DMS79 treated with DMSO at 0.1 percent for 48 hours (cell line): ENCODE data around the gene HVCN1.
"Not testable (repeated sequence)": the region's sequence is repeated elsewhere in the genome, so short reads cannot be mapped to it uniquely, and the experiment has no call there.

ENCODE experiments used
- DNase-seq: peaks from one replicate; lab custom pipeline; 2025; lab: John Stamatoyannopoulos, UW

The HVCN1 gene, protein sequence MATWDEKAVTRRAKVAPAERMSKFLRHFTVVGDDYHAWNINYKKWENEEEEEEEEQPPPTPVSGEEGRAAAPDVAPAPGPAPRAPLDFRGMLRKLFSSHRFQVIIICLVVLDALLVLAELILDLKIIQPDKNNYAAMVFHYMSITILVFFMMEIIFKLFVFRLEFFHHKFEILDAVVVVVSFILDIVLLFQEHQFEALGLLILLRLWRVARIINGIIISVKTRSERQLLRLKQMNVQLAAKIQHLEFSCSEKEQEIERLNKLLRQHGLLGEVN

DNA sequence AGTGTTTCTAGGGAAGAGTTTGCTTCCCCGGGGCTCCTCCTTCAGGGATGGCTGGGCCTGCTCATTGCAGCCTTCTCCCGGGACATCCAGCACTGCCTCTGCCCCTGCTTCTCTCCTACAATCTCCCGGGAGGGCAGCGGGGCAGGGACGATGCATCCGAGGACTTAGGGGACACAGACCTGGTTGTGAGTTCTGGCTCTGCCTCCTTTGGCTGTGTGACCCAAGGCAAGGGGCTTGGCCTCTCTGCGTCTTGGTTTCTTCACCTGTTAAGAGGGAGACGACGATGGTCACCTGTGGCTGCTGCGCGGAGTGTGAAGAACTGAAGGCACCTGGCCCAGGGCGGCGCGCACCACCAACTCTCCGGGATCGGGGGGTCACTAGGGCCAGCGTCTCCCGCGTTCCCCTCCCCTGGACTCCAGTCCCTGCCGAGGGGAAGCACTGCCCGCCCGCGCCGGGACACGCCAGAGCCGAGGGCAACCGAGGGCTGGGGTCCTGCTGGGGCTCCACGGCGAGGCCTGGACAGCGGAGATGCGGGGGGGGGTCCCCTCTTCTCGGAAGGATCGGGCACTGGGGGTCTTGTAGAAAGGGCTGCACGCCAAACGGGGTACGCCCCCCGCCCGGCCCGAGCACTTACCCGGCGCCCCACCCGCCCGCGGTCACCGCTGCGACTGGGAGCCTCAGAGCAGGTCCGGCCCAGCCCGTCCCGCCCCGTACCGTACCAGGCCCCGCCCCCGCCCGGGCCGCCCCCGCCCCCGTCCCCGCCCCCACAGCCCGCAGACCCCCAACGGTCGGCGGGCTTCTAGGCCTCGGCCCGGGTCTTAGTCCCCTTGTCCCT, at the start of gene HVCN1:
Gene HVCN1, minus strand, starts transcription at position 670 of the 835 bp plus-strand sequence. CDS start 5,870 bp downstream, outside the sequence.
- no peak for DNase-seq

DNA sequence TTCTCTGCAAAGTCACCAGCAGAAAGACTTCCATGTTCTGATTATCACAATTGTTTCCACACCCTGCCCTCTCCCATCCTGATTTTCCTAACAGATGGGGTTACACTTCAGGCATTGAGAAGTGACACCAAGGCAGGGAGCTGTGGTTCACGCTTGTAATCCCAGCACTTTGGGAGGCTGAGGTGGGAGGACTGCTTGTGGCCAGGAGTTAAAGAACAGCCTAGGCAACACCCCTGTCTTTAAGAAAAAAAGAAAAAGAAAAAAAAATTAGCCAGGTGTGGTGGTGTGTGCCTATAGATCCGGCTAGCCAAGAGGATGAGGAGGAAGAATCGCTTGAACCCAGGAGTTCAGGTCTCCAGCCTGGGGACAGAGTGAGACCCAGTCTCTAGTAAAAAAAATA, 48.6 kb upstream of the HVCN1 start:
- no peak for DNase-seq

DNA sequence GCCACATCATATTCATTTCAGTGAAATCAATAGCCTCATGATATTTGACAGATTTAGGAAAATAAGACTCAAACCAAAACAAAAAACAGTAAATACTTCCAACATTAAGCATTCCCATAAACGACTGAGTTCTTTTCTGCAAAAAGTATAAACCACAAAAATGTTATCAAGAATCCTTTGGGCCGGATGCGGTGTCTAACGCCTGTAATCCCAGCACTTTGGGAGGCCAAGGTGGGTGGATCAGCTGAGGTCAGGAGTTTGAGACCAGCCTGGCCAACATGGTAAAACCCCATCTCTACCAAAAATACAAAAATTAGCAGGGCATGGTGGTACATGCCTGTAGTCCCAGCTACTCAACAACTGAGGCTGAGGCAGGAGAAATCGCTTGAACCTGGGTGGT, 48.1 kb upstream of the HVCN1 start:
- DNase-seq: not testable (repeated sequence)

DNA sequence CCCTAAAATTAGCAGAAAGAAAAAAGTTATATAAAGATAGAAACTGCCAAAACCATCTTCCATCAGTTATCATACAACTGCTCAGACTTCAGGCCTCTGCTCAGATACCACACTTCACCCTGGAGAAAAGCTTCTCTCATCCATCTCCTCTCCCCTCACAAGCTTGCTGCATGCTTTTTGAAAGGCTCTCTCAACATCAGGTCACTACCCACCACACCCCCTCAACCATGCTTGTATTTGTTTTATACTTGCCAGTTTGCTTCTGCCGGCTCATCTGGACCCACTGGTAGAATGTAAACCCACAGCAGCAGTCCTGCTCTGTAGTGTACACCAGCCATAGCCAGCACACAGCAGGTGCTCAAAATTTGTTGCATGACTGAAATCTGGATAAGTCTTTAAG, 45.0 kb upstream of the HVCN1 start:
- DNase-seq: peak; percentile 49

DNA sequence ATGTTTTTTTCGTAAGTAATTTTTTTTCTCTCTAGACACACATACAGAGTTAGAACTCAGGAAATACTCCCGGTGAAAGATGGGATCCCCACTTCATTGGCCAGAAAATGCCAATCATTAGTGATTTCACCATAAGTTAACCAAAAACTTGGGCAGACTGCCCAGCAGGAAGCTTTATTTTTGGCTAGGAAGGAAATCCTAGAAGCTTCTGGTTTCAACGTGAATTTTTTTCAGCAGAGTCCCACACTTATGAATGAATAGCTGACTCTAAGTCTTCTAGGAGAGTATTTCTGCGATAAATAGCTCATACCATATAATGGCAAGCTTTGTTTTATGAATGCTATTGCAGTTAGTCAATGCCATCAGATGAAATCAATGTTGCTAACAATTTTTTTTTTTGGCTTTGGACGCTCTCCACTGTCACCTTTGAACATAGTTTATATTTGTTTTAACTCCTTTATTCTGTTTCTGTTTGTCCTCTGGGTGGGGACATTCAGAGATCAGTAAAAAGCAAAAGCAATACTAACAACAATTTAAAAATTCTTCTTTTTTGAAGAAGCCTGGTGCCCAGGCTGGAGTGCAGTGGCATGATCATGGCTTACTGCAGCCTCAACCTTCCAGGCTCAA, 44.3 kb upstream of the HVCN1 start:
- no peak for DNase-seq

DNA sequence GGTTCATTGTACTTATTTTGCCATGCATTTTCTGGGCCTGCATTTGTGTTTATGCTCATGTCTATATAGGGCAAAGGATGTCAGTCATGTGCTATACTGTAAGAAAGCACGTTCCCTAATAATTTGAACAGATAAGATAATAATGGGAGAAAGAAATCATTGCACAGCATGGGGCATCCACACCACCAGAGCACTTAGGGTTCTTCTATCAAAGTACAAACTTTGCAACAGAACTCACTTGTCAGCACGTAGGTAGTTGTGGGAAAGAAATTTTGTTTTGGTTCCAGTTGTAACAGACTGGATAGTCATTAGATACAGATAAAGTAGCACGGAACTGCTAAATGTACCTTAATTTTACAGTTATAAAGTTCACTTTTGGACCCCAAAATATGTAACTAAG, 43.7 kb upstream of the HVCN1 start:
- DNase-seq: no peak

DNA sequence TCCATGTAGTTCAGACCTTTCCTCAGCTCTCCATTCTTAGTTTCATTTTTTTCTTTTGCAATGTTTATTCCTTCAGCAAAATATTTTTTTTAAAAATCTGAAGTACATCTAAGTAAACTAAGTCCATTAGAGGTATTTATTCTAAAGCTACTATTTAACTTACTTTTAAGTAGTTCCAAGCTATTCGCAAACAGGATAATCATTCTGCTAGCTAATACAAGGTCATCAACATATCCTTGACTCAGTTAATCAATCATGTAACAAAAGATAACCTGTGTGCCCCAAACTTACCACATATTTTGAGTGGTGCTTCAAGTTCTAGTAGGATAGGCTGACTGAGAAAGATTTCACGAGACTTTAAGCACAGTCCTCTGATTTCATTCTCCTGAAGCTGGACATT, 42.6 kb upstream of the HVCN1 start:
- no peak for DNase-seq

DNA sequence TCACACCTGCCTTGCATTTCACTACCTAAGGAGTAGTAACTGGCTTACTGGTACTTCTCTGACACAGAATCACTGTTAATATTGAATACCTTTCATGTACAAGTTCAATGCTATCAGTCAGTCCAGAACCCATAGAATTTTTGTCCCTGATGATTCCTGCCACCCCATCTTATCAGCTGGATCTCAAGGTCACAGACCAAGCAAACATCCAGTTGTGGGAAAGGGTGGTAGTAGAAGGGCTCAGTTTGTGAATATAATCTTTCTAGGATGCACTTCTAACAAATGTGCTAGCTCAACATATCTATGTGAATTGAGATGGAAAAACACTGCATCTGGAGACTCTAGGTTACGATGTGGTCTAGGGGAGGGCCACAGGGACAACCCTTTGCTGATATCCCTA, 39.7 kb upstream of the HVCN1 start:
- no peak for DNase-seq

DNA sequence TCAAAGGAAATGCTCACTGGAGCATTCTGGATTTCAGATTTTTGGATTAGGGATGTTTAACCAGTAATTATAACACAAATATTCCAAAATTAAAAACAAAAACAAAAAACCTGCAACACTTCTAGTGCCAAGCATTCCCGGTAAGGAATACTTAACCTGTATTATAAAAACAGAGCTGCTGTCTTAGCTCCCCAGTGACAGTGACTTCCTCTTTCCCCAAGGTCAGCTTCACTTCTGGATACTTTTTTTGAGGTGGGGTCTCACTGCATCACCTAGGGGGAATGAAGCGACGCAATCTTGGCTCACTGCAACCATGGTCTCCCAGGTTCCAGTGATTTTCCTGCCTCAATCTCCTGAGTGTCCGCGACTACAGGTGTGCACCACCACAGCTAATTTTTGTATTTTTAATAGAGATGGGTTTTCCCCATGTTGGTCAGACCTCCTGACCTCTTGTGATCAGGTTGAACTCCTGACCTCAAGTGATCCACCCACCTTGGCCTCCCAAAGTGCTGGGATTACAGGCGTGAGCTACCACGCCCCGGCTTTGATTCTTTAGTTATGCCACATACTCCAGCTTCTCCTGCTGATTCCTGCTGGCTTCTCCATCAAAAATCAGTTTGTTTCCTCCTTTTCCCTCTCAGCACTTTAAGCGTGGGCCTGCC, 37.9 kb upstream of the HVCN1 start:
- no peak for DNase-seq

DNA sequence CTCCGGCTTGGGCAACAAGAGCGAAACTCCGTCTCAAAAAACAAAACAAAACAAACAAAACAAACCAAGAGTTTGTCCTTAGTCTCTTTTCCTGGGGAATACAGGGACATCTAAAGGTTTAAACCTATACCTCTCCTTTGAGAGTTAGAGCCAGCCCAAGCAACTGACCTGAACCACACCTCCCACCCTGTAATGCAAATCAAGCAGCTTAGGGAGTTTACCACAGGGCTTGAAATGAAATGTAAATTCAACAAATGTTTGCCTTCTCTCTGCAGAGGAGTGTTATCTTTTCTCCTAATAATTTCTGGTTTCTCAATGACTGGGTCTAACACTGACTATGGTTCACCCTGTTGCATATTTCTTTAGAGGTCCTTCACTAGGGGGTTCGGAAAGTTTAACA, 37.1 kb upstream of the HVCN1 start:
- DNase-seq: no peak

DNA sequence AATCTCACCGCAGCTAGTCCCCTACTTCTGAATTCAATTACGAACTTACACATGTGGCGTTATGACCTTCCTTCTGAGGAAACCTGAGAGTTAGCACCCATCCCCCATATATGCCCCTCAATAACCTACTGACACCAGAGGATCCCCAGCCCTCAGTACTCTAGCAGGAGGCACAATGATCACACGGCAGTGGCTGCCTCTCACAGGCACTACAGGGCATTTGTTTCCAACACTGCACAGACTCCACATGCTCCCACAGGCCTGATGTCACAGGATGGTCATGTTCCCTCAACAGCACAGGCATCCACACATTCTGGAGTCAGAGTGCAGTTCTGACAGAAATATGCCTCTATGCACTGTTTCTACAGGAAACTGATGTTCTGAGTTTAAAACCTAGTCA, 36.4 kb upstream of the HVCN1 start:
- no peak for DNase-seq

DNA sequence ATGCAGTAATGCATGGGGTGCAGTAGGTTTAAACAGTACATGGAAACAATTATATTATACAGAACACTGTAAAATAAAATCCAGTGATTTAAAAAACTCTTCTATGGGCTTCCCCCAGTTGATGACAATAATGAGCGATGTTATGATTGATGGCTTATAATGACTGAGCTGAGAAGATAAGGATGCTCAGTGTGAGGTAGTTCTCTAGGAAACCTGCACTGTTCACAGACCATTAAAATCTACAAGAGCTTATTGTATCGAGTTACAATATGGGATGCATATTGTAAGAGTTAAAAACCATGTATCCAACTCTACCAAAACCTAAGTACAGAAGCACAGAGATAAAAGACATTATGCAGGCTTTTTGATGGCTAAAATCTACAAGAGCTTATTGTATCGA, 34.0 kb upstream of the HVCN1 start:
- peak; percentile 51 for DNase-seq

DNA sequence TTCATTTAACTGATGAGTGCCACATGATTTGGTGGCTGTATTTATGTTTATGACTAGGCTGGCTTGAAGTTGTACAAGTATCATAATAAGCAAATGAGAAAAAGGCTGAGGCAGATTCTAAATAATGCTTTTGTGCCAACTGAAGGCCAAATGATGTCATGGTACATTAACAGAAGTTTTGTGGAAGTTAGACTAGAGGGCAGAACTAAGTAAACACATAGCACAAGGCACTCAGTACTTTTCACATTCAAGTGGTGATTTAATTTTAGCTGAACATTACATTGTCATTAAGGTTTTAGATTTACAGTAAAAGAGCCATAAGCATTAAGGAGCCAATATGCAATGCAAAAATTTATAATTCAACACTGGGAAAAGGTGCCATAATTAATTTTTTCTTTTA, 32.7 kb upstream of the HVCN1 start:
- DNase-seq: peak; percentile 94

DNA sequence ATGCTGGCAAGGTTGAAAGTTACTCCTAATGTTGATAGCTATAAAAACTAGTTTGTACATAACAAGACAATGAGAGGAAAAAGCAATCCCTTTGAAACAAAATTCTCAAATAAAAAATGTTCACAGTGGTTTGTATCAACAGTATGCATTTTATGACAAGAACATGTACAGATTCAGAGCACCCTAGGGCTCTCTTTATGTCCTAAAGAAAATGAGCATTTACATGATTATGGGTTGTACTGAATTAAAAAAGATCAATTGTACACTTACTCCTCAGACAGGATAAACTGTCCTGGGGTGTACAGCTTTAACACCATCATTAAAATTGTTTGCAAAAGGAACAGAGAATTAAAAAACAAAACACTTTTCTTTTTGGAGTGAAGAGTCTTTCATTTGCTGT, 31.6 kb upstream of the HVCN1 start:
- DNase-seq: no peak

DNA sequence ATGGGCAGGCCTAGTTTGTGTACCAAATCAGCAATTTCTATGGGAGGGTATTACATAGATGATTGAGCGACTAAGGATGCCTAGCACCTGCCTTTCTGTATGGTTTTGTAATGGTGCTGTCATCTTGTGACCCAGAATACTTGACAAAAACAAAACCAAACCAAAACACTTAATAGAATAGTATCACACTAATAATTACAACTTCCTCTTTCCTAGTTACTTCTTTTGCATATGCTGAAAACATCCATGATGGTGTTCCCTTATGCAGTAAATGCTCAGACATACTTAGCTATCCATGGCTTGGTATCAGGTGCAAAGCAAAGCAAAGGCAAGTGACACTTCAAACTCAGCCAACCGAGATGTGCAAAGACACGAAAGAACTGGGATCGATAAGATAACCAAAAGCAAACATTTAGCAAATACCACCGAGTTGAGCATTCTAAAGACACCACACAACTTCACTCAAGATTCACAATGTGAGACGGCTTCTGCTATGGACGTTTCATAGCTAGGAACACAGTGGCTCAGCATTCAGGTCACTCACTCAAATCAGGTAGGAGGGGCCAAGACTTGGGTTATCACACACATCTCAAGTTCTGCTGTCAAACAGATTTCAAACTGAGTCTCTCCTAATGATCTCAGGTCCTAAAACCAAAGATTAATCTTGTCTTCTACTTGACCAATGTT, 29.4 kb upstream of the HVCN1 start:
- DNase-seq: peak; percentile 97

DNA sequence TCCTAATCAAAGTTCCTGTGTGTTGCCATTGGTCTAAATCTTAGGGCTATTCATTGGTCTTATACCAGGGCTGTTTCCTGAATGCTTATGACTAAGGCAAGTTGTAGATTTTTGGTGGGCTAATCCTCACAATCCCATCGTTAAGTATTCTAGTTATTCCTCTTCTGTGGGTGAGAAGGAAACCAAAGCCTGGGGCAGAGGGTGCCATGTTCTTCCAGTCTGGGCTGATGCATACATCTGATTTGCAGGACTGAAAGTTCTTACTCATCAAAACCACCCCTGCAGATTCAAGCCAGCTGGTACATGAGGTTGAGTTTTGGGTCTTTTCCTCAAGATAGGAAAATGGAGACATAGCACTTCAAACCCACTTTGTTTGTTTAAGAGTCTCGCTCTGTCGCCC, 28.1 kb upstream of the HVCN1 start:
- peak; percentile 19 for DNase-seq

DNA sequence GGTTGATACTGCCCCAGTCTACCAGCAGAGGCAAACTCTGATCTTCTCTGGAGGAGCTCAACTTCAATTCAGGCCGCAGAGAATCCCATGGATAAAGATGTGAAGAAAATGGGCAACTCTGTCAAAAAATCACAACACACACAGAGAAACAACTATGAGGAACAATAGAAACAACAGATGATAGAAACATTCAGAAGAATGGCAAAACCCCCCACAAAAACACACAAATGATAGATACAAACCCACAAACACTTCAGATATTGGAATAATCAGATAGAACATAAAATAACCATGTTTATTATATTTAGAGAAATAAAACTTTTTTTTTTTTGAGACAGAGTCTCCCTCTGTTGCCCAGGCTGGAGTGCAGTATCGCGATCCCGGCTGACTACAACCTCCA, 20.0 kb upstream of the HVCN1 start:
- DNase-seq: no peak

DNA sequence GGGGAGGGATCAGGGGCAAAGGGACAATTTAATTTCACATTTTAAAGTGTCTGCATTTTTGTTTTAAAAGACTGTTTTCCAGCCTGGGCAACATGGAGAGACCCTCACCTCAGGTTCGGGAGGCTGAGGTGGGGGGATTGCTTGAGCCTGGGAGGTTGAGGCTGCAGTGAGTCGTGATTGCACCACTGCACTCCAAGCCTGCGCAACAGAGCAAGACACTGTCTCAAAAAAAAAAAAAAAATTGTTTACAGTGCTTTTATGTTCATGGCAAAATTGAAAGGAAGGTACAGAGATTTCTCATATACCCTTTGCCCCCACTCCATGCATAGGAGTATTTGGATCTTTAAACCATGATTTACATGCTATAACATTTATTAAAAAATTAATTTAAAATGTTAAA, 16.4 kb upstream of the HVCN1 start:
- DNase-seq: no peak

DNA sequence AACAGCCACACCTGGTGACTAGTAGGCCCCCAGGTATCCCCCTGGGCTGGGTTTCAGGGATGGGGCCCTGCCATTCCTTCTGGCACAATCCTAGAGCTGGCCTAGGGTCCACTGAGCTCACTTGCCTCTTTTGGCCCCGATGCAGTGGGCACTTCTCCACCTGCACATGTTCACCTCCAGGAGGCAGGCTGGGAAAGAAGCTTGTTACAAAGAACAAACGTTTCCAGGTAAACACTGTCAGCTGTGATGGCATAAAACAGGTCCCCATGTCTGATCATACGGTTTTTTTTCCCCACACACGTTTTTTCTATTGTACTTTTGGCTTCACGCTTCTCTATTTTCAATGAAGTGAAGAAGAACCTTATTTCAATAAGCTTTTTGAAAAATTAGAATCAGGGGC, 15.8 kb upstream of the HVCN1 start:
- peak; percentile 72 for DNase-seq

DNA sequence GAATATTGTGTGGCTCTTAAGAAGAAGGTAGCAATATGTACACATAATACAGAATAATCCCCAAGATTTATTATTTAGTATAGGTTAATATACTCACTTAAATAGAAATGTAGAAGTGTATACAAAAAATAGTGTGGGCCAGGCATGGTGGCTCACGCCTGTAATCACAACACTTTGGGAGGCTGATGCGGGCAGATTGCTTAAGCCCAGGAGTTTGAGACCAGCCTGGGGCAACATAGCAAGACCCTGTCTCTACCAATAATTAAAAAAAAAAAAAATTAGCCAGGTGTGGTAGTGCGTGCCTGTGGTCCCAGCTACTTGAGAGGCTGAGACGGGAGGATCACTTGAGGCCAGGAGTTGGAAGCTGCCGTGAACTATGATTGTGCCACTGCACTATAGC, 15.3 kb upstream of the HVCN1 start:
- no peak for DNase-seq

DNA sequence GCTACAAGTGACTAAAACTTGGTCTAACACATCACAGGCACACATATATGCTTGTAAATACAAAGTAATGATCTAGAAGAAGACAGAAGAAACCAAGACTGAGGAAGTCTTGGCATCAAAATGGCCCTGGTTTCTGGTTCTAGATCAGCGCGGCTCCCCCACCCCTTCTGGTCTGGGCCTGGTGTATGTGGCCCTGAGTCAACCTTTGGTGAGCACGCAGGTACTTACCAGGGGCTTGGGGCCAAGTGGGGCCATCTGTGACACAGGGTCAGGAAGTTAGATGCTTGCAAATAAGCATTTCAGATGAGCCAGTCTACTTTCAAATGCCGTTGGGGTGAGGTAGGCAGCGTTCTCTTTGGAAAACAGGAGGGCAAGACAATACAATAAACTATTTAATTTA, 13.2 kb upstream of the HVCN1 start:
- no peak for DNase-seq
